ENCODE measurements around the gene JDP2. TPM values are rescaled to one million over a fixed set of nuclear protein-coding genes. Genes with fewer than 3 reads are reported as not detected.

JDP2 gene
- total RNA-seq, 2 experiments from 2014 or later, result 2.4 to 2.6 TPM

- ChIA-PET POLR2A (no interaction called here), CTCF (interaction anchor here (1.8 kb wide), 1 partner anchor 58 kb away, joined by 5 read pairs; no protein-coding TSS in a partner anchor)
- ATAC-seq (no peak), DNase-seq (no peak)
- H3K4me3 Mint-ChIP-seq, result no peak overlapping the region
- H3K9me3 Mint-ChIP-seq (ENCODE audit: low read depth), result no peaks in the 10 kb centered on the region
- no peak overlapping the region for H3K27ac Mint-ChIP-seq
- H3K36me3 Mint-ChIP-seq (ENCODE audit: low read depth), result no peaks in the 10 kb centered on the region
- peaks cover 2% of the 10 kb centered on the region for H3K27me3 Mint-ChIP-seq
- intact Hi-C loops (cut with DNase I, micrococcal nuclease), result no loop called here
- no peaks in the 10 kb centered on the region for H3K4me1 Mint-ChIP-seq
Measured at GRCh38 chr14:75446447-75446846, 18.6 kb downstream of the JDP2 start.

DNA sequence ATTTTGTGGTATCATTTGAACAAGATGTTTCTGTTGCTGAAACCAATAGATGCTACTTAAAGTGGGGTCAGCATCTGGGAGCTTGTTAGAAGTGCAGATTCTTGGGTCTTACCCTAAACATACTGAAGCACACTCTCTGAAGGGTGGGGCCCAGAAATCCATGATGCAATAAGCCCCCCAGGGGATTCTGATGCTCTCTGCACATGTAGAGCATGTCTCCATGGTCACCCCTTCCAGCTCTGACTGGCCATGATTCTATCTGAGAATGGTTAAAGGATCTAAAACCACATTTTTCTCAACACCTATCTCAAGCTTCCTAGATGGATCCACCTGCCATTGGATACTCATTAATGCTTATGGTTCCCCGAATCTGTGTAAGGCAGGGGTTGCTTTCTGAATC lies 20.4 kb downstream of the JDP2 start:
- H3K4me1 Mint-ChIP-seq, result no peaks in the 10 kb centered on the region
- intact Hi-C loops (cut with DNase I, micrococcal nuclease), result no loop called here

DNA sequence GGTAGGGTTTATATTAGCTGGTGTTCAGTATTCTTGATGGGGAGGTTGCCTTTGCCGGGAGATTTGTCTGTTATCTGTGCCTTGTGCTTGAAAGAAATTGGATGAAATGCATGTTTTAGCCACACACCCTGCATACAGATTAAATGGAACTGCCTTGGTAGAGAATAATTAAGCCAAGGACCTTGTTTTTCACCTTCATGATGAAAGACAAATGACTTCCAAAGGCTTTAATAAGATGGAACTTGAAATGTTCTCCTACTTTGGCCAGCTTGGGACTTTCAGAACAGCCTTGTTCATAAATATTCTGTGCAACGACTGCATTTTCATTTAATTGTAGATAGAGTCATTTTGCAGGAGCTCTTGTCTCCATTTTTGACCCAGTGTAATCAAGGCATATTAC lies 21.2 kb downstream of the JDP2 start:
- ChIA-PET CTCF (interaction anchor here (0.7 to 1.4 kb wide), 3 partner anchors 9 to 40 kb away, joined by 3 to 5 read pairs (median 4); no protein-coding TSS in a partner anchor), POLR2A (no interaction called here)
- no peaks in the 10 kb centered on the region for H3K4me1 Mint-ChIP-seq
- ATAC-seq (no peak), DNase-seq (no peak)
- no peaks in the 10 kb centered on the region for H3K9me3 Mint-ChIP-seq (ENCODE audit: low read depth)
- no peaks in the 10 kb centered on the region for H3K36me3 Mint-ChIP-seq (ENCODE audit: low read depth)
- H3K4me3 Mint-ChIP-seq, result no peak overlapping the region
- H3K27ac Mint-ChIP-seq, result no peak overlapping the region
- no peaks in the 10 kb centered on the region for H3K27me3 Mint-ChIP-seq
- intact Hi-C loops (cut with DNase I, micrococcal nuclease), result no loop called here

More for the DNA sequence above, 20.4 kb downstream of the JDP2 start:
- Mint-ChIP-seq H3K36me3 (ENCODE audit: low read depth) (no peaks in the 10 kb centered on the region), H3K4me3 (no peak overlapping the region), H3K27me3 (no peaks in the 10 kb centered on the region), H3K27ac (no peak overlapping the region), H3K9me3 (ENCODE audit: low read depth) (no peaks in the 10 kb centered on the region)
- ChIA-PET CTCF (interaction anchor here (1.0 kb wide), 1 partner anchor 120 kb away, joined by 3 read pairs; no protein-coding TSS in a partner anchor), POLR2A (no interaction called here)
- no peak for ATAC-seq
- no peak for DNase-seq

DNA sequence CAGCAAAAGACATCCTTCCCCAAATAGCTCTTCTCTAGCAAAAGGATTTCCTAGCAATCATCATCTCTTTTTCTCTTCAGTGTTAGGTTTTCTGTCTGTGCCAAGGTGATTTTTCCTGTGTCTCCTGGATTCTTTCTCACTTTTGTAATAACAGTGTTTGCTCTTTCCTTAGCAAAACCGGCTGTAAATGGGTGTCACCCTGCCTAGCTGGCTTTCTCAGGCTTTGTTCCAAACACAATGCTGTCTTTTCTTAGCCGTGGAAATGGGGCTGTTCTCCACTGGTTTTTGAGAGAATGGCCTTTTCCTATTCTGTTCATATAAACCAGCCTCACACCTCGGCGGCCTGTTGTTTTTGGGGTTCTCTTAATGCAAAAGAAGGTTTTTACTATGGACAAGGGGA lies 21.9 kb downstream of the JDP2 start:
- Mint-ChIP-seq H3K36me3 (ENCODE audit: low read depth) (no peaks in the 10 kb centered on the region), H3K9me3 (ENCODE audit: low read depth) (no peaks in the 10 kb centered on the region), H3K27me3 (no peaks in the 10 kb centered on the region), H3K4me3 (no peak overlapping the region), H3K27ac (no peak overlapping the region), H3K4me1 (no peaks in the 10 kb centered on the region)
- ATAC-seq (no peak), DNase-seq (no peak)
- ChIA-PET CTCF (interaction anchor here (0.5 to 1.4 kb wide), 4 partner anchors 10 to 1141 kb away, joined by 3 to 5 read pairs (median 4); no protein-coding TSS in a partner anchor), POLR2A (no interaction called here)
- intact Hi-C loops (cut with DNase I, micrococcal nuclease), result loop anchor here in 1 of 2 experiments (5.0 kb wide), 1 partner anchor 142 kb away; no protein-coding TSS in a partner anchor

DNA sequence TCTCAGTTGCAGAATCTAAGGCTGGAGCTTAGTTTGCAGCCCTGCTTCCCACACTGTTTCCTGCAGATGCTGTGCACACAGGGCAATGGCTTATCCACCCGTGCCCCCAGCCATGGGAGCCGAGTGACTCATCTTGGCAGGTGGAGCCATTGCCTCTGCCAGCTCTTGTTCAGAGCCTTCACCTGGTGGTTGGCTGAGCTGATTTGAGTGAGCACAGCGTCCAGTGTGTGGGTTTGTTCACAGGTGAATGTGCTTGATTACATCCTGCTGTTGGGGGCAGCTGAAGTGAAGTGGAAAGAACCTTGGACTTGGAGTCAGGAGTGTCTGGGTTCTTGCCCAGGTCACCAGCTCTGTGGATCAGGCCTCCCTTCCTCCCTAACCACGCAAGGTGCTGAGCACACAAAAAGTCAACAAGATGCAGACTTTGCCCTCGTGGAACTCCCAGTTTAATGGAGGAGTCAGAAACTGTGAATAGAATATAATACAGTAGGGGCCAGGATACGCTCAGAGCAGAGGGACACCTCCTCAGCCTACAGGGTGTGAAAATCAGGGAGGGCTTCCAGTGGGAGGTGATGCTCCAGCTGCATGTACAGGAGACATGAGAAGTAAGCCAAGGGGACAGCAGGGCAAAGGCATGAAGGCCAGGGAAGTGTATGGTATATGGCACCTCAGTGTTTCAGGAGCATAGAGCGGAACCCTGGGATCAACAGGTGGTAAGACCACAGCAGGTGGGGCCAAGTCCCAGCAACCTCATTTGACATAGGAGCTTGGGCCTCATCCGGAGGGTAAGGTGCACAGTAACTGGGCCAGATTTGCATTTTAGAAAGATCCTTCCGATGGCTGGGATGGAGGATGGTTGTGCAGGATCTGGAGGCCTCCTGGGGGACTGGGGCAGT lies 22.8 kb downstream of the JDP2 start:
- Mint-ChIP-seq H3K27ac (no peak overlapping the region), H3K4me3 (no peak overlapping the region), H3K36me3 (ENCODE audit: low read depth) (no peaks in the 10 kb centered on the region), H3K9me3 (ENCODE audit: low read depth) (no peaks in the 10 kb centered on the region), H3K27me3 (no peaks in the 10 kb centered on the region), H3K4me1 (no peaks in the 10 kb centered on the region)
- no peak for ATAC-seq
- CTCF ChIA-PET, result interaction anchor here (0.5 to 1.4 kb wide), 3 partner anchors 12 to 1140 kb away, joined by 3 to 5 read pairs (median 3); no protein-coding TSS in a partner anchor
- POLR2A ChIA-PET, result no interaction called here
- intact Hi-C loops (cut with DNase I, micrococcal nuclease), result loop anchor here in 1 of 2 experiments (5.0 kb wide), 1 partner anchor 143 kb away; no protein-coding TSS in a partner anchor
- no peak for DNase-seq

DNA sequence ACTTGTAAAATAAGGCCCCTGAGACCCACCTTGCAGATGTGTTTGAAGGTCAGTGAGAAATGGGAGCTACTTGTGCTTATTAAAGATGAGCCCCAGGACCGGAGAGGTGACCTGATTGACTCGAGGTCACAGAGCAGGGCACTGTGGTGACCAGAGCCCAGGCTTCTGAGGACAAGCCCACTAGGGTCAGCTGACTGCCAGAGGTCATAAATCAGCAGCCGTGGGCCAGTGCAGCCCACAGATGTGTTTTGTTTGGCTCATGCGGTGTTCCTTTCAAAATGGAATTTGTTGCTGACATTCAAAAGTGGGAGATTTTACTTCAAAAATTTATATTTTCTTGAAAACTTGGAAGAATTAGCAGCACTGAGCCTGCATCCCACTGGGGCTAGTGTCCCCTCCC lies 24.5 kb downstream of the JDP2 start:
- no peak overlapping the region for H3K27ac Mint-ChIP-seq
- H3K4me3 Mint-ChIP-seq, result no peak overlapping the region
- POLR2A ChIA-PET, result interaction anchor here (0.6 kb wide), 1 partner anchor 16 kb away, joined by 4 read pairs; no protein-coding TSS in a partner anchor
- CTCF ChIA-PET, result interaction anchor here (0.6 to 1.3 kb wide), 4 partner anchors 75 to 241 kb away, joined by 3 to 4 read pairs (median 3); no protein-coding TSS in a partner anchor
- no peaks in the 10 kb centered on the region for H3K4me1 Mint-ChIP-seq
- DNase-seq (no peak), ATAC-seq (no peak)
- intact Hi-C loops (cut with DNase I, micrococcal nuclease), result loop anchor here in 1 of 2 experiments (5.0 kb wide), 1 partner anchor 145 kb away; no protein-coding TSS in a partner anchor
- no peaks in the 10 kb centered on the region for H3K9me3 Mint-ChIP-seq (ENCODE audit: low read depth)
- H3K36me3 Mint-ChIP-seq (ENCODE audit: low read depth), result no peaks in the 10 kb centered on the region
- no peaks in the 10 kb centered on the region for H3K27me3 Mint-ChIP-seq

- POLR2A ChIA-PET, result interaction anchor here (0.6 kb wide), 1 partner anchor 16 kb away, joined by 4 read pairs; no protein-coding TSS in a partner anchor
- intact Hi-C loops (cut with DNase I, micrococcal nuclease), result loop anchor here in 1 of 2 experiments (5.0 kb wide), 1 partner anchor 146 kb away; no protein-coding TSS in a partner anchor
Measured at GRCh38 chr14:75452900-75453816, 25.3 kb downstream of the JDP2 start.

GRCh38 chr14:75453817-75454434 lies 26.1 kb downstream of the JDP2 start:
- Mint-ChIP-seq H3K27ac (no peak overlapping the region), H3K4me1 (no peaks in the 10 kb centered on the region), H3K36me3 (ENCODE audit: low read depth) (no peaks in the 10 kb centered on the region), H3K9me3 (ENCODE audit: low read depth) (no peaks in the 10 kb centered on the region), H3K27me3 (no peaks in the 10 kb centered on the region), H3K4me3 (no peak overlapping the region)
- DNase-seq, result peak; percentile 65
- POLR2A ChIA-PET, result interaction anchor here (0.7 kb wide), 1 partner anchor 164 kb away, joined by 3 read pairs; no protein-coding TSS in a partner anchor
- intact Hi-C loops (cut with DNase I, micrococcal nuclease), result loop anchor here (1.0 to 5.0 kb wide), 2 partner anchors 147 kb away; no protein-coding TSS in a partner anchor
- peak; percentile 63 for ATAC-seq
- CTCF ChIA-PET, result interaction anchor here (0.6 to 1.6 kb wide), 11 partner anchors 14 to 145 kb away, joined by 3 to 5 read pairs (median 3); no protein-coding TSS in a partner anchor

More at GRCh38 chr14:75452900-75453816, 25.3 kb downstream of the JDP2 start:
- DNase-seq, result no peak
- Mint-ChIP-seq H3K27me3 (no peaks in the 10 kb centered on the region), H3K4me3 (no peak overlapping the region), H3K9me3 (ENCODE audit: low read depth) (no peaks in the 10 kb centered on the region), H3K4me1 (no peaks in the 10 kb centered on the region), H3K27ac (no peak overlapping the region), H3K36me3 (ENCODE audit: low read depth) (no peaks in the 10 kb centered on the region)
- no peak for ATAC-seq
- CTCF ChIA-PET, result interaction anchor here (0.7 to 1.6 kb wide), 9 partner anchors 15 to 242 kb away, joined by 3 to 5 read pairs (median 3); no protein-coding TSS in a partner anchor

DNA sequence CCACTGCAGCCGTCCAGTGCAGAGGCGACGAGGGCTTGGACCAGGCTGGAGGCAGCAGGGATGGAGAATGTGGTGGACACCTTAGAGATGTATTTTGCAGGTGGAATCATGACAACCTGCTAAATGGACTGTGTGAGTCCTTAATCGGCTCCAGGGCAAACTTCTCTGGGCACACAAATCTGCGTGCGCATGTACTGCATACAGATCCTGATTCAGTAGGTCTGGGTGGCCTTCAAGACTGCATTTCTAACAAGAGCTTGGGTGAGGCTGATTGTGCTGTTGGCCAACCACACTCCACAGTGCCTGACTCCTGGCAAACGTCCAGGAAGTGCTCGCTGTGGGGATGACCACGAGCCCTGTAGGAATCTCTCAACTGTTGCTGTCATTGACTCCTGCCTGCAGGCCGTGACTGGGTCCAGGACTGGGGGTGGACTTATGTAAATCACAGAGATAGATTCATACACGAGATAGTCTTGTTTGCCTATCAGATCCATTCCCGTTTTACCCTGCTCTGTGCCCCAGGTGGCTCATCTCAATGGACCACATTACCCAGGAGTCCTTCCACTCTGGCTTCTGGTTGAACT lies 27.2 kb downstream of the JDP2 start:
- Mint-ChIP-seq H3K9me3 (ENCODE audit: low read depth) (no peaks in the 10 kb centered on the region), H3K27me3 (no peaks in the 10 kb centered on the region), H3K4me3 (no peak overlapping the region), H3K4me1 (no peaks in the 10 kb centered on the region), H3K36me3 (ENCODE audit: low read depth) (no peaks in the 10 kb centered on the region), H3K27ac (no peak overlapping the region)
- POLR2A ChIA-PET, result no interaction called here
- CTCF ChIA-PET, result interaction anchor here (0.6 to 0.7 kb wide), 2 partner anchors 39 to 91 kb away, joined by 3 read pairs; no protein-coding TSS in a partner anchor
- DNase-seq (no peak), ATAC-seq (no peak)
- intact Hi-C loops (cut with DNase I, micrococcal nuclease), result loop anchor here (1.0 to 5.0 kb wide), 2 partner anchors 148 kb away; no protein-coding TSS in a partner anchor

Measured in activated CD4-positive, alpha-beta T cell treated with anti-CD3 and anti-CD28 coated beads for 36 hours (primary cell).